Esophagus squamous epithelium (tissue), 4 donors: Measurements from ENCODE around the gene KCNH1.

Experiments
- CTCF ChIP-seq, 6 experiments: fragments of 450-650 bp in 4 of 6; fragments of 200-600 bp in 2 of 6; sonication (generic) in 2 of 6; IDR thresholded peaks; one replicate each; pipeline ENCODE4 v1.5.1; 2016 to 2019; ENCODE audit warnings: antibody characterized with exemption in 6 of 6, mild to moderate bottlenecking in 4 of 6, moderate library complexity in 4 of 6
- POLR2A ChIP-seq, 4 donors: fragments of 450-650 bp; IDR thresholded peaks; one replicate each; pipeline ENCODE4 v1.6.1; 2017; ENCODE audit warnings: antibody characterized with exemption in 4 of 4, mild to moderate bottlenecking in 4 of 4, moderate library complexity in 3 of 4

- TF ChIP-seq CTCF (IDR thresholded peaks at IDR 0.05) (no peak), POLR2A (IDR thresholded peaks at IDR 0.05) (no peak)
These were observed 369.4 kb downstream of the KCNH1 start for GRCh38 chr1:210764536-210764935.
